ENCODE results near the gene ARSG. TPM values are rescaled to one million over a fixed set of nuclear protein-coding genes. Genes with fewer than 3 reads are reported as not detected.

Gene ARSG
- polyA plus RNA-seq, 2 of the 4 experiments (the other 2 are of a cell fraction) = 0.57 to 1.7 TPM

- no peak overlapping the region for H3K27ac ChIP-seq
- no peaks in the 10 kb centered on the region for H3K9me3 ChIP-seq
- H3K4me1 ChIP-seq = peaks cover 7% of the 10 kb centered on the region; the same call in 2 of the 3 replicates
- ATAC-seq (no peak), DNase-seq (ENCODE audit: low read depth in 1 of 2, low spot score in 1 of 2) (no peak), FAIRE-seq (no peak)
- ChIA-PET CTCF (interaction anchor here (0.6 to 11.7 kb wide), 6 partner anchors 11 to 469 kb away, joined by 3 to 115 read pairs (median 4); no protein-coding TSS in a partner anchor), POLR2A (no interaction called here)
- H3K4me2 ChIP-seq = no peak overlapping the region
- no peak overlapping the region for H3K4me3 ChIP-seq
- 62% methylated on average over 6 of the region's 6 CpGs for WGBS (ENCODE audit: missing lambda C conversion rate)
- TF ChIP-seq FOSL2 (IDR thresholded peaks at IDR 0.05) = no peak
- TF ChIP-seq FOSL2 (CRISPR knock-in tag; IDR thresholded peaks at IDR 0.05) = no peak
- no peak for TF ChIP-seq HOXB13 (CRISPR knock-in tag; IDR thresholded peaks at IDR 0.05; ENCODE audit: low read depth)
- no peak for TF ChIP-seq HDAC2 (IDR thresholded peaks at IDR 0.05)
- no peak for TF ChIP-seq HMGXB4 (CRISPR knock-in tag; IDR thresholded peaks at IDR 0.05; ENCODE audit: borderline replicate concordance)
- TF ChIP-seq CBX8 (IDR thresholded peaks at IDR 0.05) = no peak
- no peak for TF ChIP-seq HOXB5 (CRISPR knock-in tag; IDR thresholded peaks at IDR 0.05)
- no peak for TF ChIP-seq EHF (CRISPR knock-in tag; IDR thresholded peaks at IDR 0.05)
- TF ChIP-seq NFE2L2 (conservative IDR thresholded peaks at IDR 0.05; ENCODE audit: low read length) = no peak
- TF ChIP-seq E2F6 (IDR thresholded peaks at IDR 0.05; ENCODE audit: borderline replicate concordance, low read depth) = no peak
- TF ChIP-seq ELK1 (IDR thresholded peaks at IDR 0.05; ENCODE audit: low read depth, low read length) = no peak
- no peak for TF ChIP-seq BCL3 (IDR thresholded peaks at IDR 0.05)
- no peak for TF ChIP-seq CHD2 (IDR thresholded peaks at IDR 0.05; ENCODE audit: low read length, partially characterized antibody)
- TF ChIP-seq USF2 (IDR thresholded peaks at IDR 0.05) = no peak
- no peak for TF ChIP-seq ZSCAN20 (CRISPR knock-in tag; IDR thresholded peaks at IDR 0.05)
- TF ChIP-seq BHLHE40 (IDR thresholded peaks at IDR 0.05; ENCODE audit: low read depth, low read length) = no peak
- no peak for TF ChIP-seq ATOH8 (CRISPR knock-in tag; IDR thresholded peaks at IDR 0.05; ENCODE audit: low read depth)
- no peak for TF ChIP-seq CBX2 (IDR thresholded peaks at IDR 0.05; ENCODE audit: borderline replicate concordance, low read depth)
Measured at GRCh38 chr17:68452724-68453290, 161.5 kb downstream of the ARSG start.

GRCh38 chr17:68453991-68454665 lies 162.8 kb downstream of the ARSG start:
- no peak for FAIRE-seq
- TF ChIP-seq HES2 (IDR thresholded peaks at IDR 0.05) (no peak), PHF8 (IDR thresholded peaks at IDR 0.05; ENCODE audit: borderline replicate concordance, low read depth) (no peak), NR3C1 (IDR thresholded peaks at IDR 0.05) (no peak), ZNF302 (CRISPR knock-in tag; IDR thresholded peaks at IDR 0.05) (no peak), BCL3 (IDR thresholded peaks at IDR 0.05) (no peak), RCOR1 (IDR thresholded peaks at IDR 0.05; ENCODE audit: low read depth, low read length) (no peak), ATOH8 (CRISPR knock-in tag; IDR thresholded peaks at IDR 0.05; ENCODE audit: low read depth) (no peak), CBX2 (IDR thresholded peaks at IDR 0.05; ENCODE audit: borderline replicate concordance, low read depth) (no peak)
- whole genome bisulfite sequencing (ENCODE audit: missing lambda C conversion rate) = 71% methylated on average over 5 of the region's 5 CpGs
- H3K27ac ChIP-seq = no peak overlapping the region
- H3K4me3 ChIP-seq = no peak overlapping the region
- DNase-seq (ENCODE audit: low read depth in 1 of 2, low spot score in 1 of 2) = no peak
- CTCF ChIA-PET = interaction anchor here (1.0 to 11.7 kb wide), 8 partner anchors 8 to 282 kb away, joined by 4 to 115 read pairs (median 7); no protein-coding TSS in a partner anchor
- peaks cover 12% of the 10 kb centered on the region; the same call in 2 of the 3 replicates for H3K4me1 ChIP-seq
- no peaks in the 10 kb centered on the region for H3K9me3 ChIP-seq
- POLR2A ChIA-PET = no interaction called here
- no peak for ATAC-seq
- H3K4me2 ChIP-seq = no peak overlapping the region
